ENCODE data around the gene CCDC63.

DNA sequence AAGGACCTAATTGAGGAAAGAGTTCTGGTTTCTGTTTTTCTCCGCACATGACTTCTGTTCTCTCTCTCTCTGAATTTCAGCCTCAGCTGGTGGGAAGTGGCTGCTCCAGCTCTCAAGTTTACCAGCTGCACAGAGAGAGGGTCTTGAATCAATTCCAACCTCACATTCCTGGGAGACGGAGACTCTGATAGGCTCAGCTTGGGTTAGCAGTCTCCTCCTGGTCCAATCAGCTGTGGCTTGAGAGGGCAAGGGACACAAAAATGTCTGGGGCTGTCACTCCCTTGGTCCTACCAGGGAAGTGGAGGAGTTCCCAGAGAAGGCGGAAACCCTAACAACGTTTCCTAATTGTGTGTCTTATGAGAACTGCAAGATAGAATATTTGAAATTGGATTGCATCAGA lies 7.0 kb downstream of the CCDC63 start:
- TF ChIP-seq, protein P1, sequence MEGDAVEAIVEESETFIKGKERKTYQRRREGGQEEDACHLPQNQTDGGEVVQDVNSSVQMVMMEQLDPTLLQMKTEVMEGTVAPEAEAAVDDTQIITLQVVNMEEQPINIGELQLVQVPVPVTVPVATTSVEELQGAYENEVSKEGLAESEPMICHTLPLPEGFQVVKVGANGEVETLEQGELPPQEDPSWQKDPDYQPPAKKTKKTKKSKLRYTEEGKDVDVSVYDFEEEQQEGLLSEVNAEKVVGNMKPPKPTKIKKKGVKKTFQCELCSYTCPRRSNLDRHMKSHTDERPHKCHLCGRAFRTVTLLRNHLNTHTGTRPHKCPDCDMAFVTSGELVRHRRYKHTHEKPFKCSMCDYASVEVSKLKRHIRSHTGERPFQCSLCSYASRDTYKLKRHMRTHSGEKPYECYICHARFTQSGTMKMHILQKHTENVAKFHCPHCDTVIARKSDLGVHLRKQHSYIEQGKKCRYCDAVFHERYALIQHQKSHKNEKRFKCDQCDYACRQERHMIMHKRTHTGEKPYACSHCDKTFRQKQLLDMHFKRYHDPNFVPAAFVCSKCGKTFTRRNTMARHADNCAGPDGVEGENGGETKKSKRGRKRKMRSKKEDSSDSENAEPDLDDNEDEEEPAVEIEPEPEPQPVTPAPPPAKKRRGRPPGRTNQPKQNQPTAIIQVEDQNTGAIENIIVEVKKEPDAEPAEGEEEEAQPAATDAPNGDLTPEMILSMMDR (IDR thresholded peaks at IDR 0.05) = no peak
- TF ChIP-seq POLR2A (IDR thresholded peaks at IDR 0.05) = no peak
